Stimulated activated CD8-positive, alpha-beta memory T cell treated with anti-CD3 and anti-CD28 coated beads, Interleukin-15, amount 100 ng/mL, for 1 hour (primary cell): ENCODE data around the gene ALDH1B1.

Experiments
- DNase-seq: peaks from one replicate; pipeline ENCODE4 v3.0.0-alpha.2; 2020; ENCODE audit warnings: low read depth

The ALDH1B1 gene

DNA sequence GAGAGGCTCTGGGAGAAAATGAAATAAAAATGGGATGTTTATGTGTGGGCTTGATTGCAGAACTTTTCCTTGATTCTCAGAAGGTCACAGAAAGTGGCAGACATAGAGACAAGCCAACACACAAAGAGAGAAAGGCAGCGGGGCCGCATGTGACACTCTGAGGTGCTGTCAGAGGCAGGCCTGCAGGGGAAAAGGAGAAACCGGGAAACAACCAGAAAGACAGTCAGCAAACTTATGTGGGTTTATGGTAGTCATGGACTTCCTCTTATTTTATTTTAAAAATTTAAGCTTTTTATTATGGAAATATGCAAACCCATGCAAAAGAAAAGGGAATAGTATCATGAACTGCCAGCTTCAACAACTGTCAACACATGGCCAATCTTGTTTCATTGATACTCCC is 48.0 kb downstream of the ALDH1B1 start:
- DNase-seq: no peak

DNA sequence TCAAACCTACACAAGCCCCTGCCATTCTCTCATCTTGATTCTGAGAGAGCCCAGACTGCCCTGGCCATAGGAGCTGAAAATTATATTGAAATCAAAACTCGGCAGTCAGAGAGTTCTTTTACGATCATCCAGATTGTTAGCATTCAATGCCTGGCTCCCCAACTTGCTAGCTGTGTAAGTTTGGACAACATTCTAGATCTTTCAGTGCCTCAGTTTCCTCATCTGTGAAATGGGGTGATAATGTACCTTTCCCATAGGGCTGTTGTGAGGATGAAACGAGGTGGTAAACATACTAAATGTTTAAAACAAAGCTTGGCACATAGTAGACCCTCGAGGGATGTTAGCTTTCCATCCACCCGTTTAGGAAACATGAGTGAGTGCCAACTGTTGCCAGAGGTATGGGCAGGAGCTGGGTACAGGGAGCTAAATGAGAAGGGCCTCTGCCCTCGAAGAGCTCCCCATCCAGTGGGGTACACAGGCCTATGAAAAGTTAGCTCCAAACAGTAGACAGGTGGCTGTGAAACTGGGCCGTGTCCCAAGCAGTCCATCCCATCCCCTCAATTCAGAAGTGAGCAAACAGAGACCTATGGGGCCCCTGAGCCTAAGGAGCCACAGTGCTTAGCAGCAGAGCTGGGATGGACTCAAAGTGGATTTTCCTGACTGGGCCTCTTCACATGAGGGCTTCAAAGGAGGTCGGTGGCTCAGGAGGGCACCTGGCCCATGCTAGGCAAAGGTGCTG is 49.0 kb downstream of the ALDH1B1 start:
- DNase-seq: no peak

DNA sequence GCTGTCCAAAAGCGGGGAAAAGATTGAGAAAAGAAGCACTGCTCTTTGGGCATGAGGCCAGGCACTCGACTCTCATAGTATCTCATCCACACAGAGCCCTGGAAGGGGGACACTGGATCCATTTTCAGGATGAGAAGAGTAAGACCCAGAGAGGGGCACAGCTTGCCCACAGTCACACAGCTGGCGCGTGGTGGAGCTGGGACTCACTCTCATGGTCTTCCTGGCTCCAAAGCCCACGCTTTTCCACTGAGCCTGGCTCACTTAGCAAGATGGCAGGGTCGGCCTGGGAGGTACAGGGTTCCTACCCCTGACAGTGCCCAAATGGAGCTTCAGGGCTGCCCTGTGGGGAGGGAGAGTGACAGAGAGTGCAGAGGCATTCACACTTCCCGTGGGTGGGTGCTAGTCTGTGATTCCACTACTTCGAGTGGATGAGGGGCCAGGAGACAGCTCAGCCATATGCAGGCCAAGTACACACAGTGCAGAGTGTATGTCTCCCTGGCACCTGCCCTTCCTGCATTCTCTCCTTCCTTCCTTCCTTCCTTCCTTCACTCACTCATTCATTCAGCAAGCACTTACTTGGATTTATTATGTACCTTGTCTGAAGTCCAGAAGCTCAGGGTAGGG is 50.1 kb downstream of the ALDH1B1 start:
- no peak for DNase-seq

DNA sequence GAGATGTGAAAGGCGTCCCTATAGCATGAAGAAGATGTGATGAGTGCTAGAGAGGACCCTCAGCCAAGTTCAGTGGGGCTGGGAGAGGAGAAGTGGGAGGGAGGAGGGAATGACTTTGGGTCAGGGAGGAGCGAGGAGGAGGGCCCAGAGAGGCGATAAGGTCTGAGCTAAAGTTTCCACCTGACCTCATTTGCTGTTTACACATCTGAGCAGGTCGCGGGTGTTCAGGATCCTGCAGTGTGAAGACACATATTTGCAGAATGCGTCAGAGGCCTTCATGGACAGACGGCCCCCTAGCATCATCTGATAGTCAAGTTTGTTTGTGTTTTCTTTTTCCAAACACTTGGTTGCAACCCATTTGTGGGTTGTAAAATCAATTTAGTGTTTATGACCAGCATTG is 50.7 kb downstream of the ALDH1B1 start:
- no peak for DNase-seq

DNA sequence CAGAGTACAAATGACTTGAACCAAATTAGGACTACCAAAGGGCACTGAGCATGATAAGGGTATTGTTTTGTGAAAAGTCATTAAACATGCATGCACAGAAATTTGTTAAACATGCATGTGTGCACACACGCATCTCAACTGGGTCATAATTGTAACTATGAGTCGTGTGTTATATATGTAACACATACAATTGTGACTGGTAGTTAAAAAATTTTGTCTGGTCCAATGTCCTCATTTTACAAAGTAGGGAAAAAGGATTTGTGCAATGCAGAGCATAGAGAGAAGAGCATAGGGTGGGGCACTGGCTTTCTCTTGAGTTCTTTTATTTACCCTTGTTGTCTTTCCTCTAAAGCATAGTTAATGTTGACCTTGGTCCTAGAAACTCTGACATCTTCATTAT is 51.1 kb downstream of the ALDH1B1 start:
- no peak for DNase-seq

DNA sequence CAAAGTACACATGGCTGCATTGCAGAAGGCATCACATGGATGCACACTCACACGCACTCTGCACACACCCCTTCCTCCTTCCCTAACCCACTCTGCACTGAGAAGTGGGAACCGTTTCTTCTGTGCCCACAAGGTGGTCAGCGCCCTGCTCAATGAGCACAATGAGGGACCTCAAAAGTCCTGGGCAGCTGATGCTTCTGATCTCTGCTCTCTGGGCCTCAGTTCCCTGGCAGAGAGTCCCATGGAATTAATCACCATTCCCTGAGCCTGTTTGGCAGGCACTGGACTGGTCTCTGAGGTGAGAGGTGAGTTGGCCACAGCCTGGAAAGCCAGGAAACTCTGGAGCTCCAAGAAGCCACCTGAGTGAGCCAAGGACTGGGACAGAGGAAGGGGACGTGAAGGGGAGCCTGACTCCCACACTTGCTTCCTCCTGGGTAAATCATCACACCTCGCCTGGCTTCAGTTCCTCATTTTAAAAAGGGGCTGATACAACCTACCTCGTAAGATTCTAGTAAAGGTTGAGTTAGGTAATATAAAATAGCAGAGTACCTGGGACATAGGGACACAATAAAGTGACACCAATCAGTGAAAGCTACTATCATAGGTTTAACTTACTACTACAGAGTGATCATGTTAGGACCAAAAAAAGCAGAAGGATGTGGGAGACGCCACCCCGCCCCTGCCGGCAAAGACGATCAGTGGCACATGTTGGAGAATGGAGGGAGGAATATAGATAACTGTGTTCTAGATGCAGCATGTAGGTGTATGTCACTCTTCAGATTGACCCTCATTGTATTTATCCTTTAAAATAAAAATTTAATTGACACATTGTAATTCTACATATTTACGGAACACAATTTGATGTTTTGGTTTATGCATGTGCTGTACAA is 52.9 kb downstream of the ALDH1B1 start:
- no peak for DNase-seq

DNA sequence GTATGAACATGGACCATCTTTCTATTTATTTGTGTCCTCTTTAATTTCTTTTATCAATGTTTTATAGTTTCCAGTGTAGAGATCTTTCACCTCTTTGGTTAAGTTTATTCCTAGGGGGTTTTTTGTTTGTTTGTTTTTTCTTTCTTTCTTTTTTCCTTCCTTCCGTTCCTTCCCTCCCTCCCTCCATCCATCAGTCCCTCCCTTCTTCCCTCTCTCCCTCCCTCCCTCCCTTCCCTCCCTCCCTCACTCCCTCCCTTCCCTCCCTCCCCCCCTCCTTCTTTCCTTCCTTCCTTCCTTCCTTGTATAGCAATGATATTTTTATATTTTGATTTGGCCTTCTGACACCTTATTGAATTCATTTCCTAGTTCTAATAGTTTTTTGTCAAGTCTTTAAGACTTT is 55.2 kb downstream of the ALDH1B1 start:
- DNase-seq: no peak
